Measurements from ENCODE around the gene SPATA2L. TPM values are rescaled to one million over a fixed set of nuclear protein-coding genes. Genes with fewer than 3 reads are reported as not detected.
"Not testable (repeated sequence)": the region's sequence is repeated elsewhere in the genome, so short reads cannot be mapped to it uniquely, and the experiment has no call there.

The SPATA2L gene
- total and polyA plus RNA-seq, 8 donors: 9.7 to 41.4 (median 12.8) TPM; not detected in 1

GRCh38 chr16:89690392-89690901, 11.1 kb downstream of the SPATA2L start:
- H3K9me3 ChIP-seq: no peaks in the 10 kb centered on the region
- no peak overlapping the region for H3K27ac ChIP-seq
- H3K4me1 ChIP-seq: peaks cover 12 to 34% (median 30%) of the 10 kb centered on the region in 4 donors
- H3K27me3 ChIP-seq: no peaks in the 10 kb centered on the region
- no peak for TF ChIP-seq POLR2A (IDR thresholded peaks at IDR 0.05)
- no peak for TF ChIP-seq POLR2AphosphoS5 (IDR thresholded peaks at IDR 0.05)
- no peak for TF ChIP-seq CTCF (IDR thresholded peaks at IDR 0.05)
- TF ChIP-seq EP300 (IDR thresholded peaks at IDR 0.05): no peak
- WGBS, 5 donors: 91 to 97% (median 93%) methylated on average over 15 to 16 of the region's 16 CpGs
- H3K4me3 ChIP-seq: no peak overlapping the region
- intact Hi-C loops (cut with DNase I; ENCODE audit: low total_unique reads): no loop called here
- DNase-seq: no peak
- H3K36me3 ChIP-seq: peaks cover 34 to 67% (median 65%) of the 10 kb centered on the region in 4 donors

GRCh38 chr16:89689621-89690020, 11.9 kb downstream of the SPATA2L start:
- H3K9me3 ChIP-seq; H3K27ac ChIP-seq; H3K4me3 ChIP-seq; H3K27me3 ChIP-seq; intact Hi-C loops (cut with DNase I; ENCODE audit: low total_unique reads); DNase-seq: not testable (repeated sequence)
- H3K36me3 ChIP-seq: peaks cover 34 to 58% (median 56%) of the 10 kb centered on the region in 4 donors
- peaks cover 12 to 33% (median 29%) of the 10 kb centered on the region in 4 donors for H3K4me1 ChIP-seq
- WGBS, 5 donors: 73 to 93% (median 87%) methylated on average over 4 of the region's 4 CpGs

- peaks cover 29 to 54% (median 52%) of the 10 kb centered on the region in 4 donors for H3K36me3 ChIP-seq
- intact Hi-C loops (cut with DNase I; ENCODE audit: low total_unique reads): no loop called here
- H3K4me1 ChIP-seq: peaks cover 12 to 33% (median 29%) of the 10 kb centered on the region in 4 donors
- no peak for TF ChIP-seq POLR2A (IDR thresholded peaks at IDR 0.05)
- no peak for TF ChIP-seq POLR2AphosphoS5 (IDR thresholded peaks at IDR 0.05)
- no peak for TF ChIP-seq CTCF (IDR thresholded peaks at IDR 0.05)
- TF ChIP-seq EP300 (IDR thresholded peaks at IDR 0.05): no peak
- no peak for DNase-seq
- H3K27ac ChIP-seq: no peak overlapping the region
- 85 to 93% (median 90%) methylated on average over 13 of the region's 13 CpGs for WGBS, 5 donors
- no peak overlapping the region for H3K4me3 ChIP-seq
- no peaks in the 10 kb centered on the region for H3K9me3 ChIP-seq
- no peaks in the 10 kb centered on the region for H3K27me3 ChIP-seq
Measured at GRCh38 chr16:89689142-89689541, 12.4 kb downstream of the SPATA2L start.

- no peaks in the 10 kb centered on the region for H3K27me3 ChIP-seq
- peaks cover 12 to 33% (median 29%) of the 10 kb centered on the region in 4 donors for H3K4me1 ChIP-seq
- H3K27ac ChIP-seq: no peak overlapping the region
- WGBS, 5 donors: 81 to 89% (median 85%) methylated on average over 5 of the region's 5 CpGs
- no peaks in the 10 kb centered on the region for H3K9me3 ChIP-seq
- TF ChIP-seq CTCF (IDR thresholded peaks at IDR 0.05): no peak
- no peak for TF ChIP-seq EP300 (IDR thresholded peaks at IDR 0.05)
- no peak for TF ChIP-seq POLR2A (IDR thresholded peaks at IDR 0.05)
- TF ChIP-seq POLR2AphosphoS5 (IDR thresholded peaks at IDR 0.05): no peak
- no peak overlapping the region for H3K4me3 ChIP-seq
- intact Hi-C loops (cut with DNase I; ENCODE audit: low total_unique reads): no loop called here
- no peak for DNase-seq
- peaks cover 22 to 46% (median 44%) of the 10 kb centered on the region in 4 donors for H3K36me3 ChIP-seq
Measured at GRCh38 chr16:89688395-89688794, 13.1 kb downstream of the SPATA2L start.

All from stomach (tissue), 9 donors.